Measurements from ENCODE around the gene MECR.
A peak's percentile ranks its signal among the peaks of the same experiment; 100 is the strongest.

MECR gene

GRCh38 chr1:29260531-29260930, 29.8 kb upstream of the MECR start:
- TF ChIP-seq, protein P1, sequence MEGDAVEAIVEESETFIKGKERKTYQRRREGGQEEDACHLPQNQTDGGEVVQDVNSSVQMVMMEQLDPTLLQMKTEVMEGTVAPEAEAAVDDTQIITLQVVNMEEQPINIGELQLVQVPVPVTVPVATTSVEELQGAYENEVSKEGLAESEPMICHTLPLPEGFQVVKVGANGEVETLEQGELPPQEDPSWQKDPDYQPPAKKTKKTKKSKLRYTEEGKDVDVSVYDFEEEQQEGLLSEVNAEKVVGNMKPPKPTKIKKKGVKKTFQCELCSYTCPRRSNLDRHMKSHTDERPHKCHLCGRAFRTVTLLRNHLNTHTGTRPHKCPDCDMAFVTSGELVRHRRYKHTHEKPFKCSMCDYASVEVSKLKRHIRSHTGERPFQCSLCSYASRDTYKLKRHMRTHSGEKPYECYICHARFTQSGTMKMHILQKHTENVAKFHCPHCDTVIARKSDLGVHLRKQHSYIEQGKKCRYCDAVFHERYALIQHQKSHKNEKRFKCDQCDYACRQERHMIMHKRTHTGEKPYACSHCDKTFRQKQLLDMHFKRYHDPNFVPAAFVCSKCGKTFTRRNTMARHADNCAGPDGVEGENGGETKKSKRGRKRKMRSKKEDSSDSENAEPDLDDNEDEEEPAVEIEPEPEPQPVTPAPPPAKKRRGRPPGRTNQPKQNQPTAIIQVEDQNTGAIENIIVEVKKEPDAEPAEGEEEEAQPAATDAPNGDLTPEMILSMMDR (IDR thresholded peaks at IDR 0.05; ENCODE audit: control insufficient read depth, extremely low read depth, insufficient read depth), result no peak
- no peak for DNase-seq (ENCODE audit: low read depth)
- H3K4me3 ChIP-seq (ENCODE audit: low read depth, low read length), result no peak overlapping the region

GRCh38 chr1:29259802-29260441, 29.2 kb upstream of the MECR start:
- peak overlapping the region; percentile 21; the same call in 1 of the 2 replicates for H3K4me3 ChIP-seq (ENCODE audit: low read depth, low read length)
- DNase-seq (ENCODE audit: low read depth), result no peak
- TF ChIP-seq, protein P1 (IDR thresholded peaks at IDR 0.05; ENCODE audit: control insufficient read depth, extremely low read depth, insufficient read depth), result no peak

DNA sequence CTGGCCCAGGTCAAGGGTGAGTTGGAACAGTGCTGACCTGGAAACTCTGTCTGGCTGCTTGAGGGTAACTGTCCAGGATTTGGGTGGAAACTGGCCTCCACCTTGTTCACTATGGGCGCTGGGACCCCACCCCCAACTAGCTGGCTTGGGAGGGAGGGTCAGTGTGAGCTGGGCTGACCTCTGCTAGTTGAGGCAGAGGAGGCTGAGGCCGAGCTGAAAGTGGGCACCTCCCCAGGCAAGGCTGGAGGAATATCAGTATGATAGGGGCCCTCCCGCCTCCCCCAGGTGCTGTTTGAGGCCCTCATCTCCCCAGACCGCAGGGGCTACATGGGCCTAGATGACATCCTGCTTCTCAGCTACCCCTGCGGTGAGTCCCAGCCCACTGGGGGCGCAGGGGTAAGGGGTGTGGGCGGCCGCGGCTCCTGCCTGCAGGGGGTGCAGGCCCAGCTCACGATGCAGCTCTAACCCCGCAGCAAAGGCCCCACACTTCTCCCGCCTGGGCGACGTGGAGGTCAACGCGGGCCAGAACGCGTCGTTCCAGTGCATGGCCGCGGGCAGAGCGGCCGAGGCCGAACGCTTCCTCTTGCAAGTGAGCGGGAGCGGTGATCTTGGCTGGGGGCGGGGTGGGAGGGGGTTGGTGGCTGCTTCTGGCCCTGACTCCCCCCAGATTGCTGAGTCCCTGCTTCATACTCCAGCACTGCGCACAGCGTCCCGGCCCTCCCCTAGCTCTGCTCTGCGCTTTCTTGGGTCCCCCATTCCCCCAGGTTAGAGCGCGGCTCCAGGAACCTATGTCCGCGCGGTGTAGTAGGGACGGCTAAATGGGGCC, 28.5 kb upstream of the MECR start:
- DNase-seq (ENCODE audit: low read depth), result no peak
- peak overlapping the region; percentile 21; the same call in 1 of the 2 replicates for H3K4me3 ChIP-seq (ENCODE audit: low read depth, low read length)
- TF ChIP-seq, protein P1 (IDR thresholded peaks at IDR 0.05; ENCODE audit: control insufficient read depth, extremely low read depth, insufficient read depth), result no peak

- DNase-seq (ENCODE audit: low read depth), result no peak
- H3K4me3 ChIP-seq (ENCODE audit: low read depth, low read length), result no peak overlapping the region
- TF ChIP-seq, protein P1 (IDR thresholded peaks at IDR 0.05; ENCODE audit: control insufficient read depth, extremely low read depth, insufficient read depth), result no peak
Observed at GRCh38 chr1:29258189-29258975, 27.6 kb upstream of the MECR start.

DNA sequence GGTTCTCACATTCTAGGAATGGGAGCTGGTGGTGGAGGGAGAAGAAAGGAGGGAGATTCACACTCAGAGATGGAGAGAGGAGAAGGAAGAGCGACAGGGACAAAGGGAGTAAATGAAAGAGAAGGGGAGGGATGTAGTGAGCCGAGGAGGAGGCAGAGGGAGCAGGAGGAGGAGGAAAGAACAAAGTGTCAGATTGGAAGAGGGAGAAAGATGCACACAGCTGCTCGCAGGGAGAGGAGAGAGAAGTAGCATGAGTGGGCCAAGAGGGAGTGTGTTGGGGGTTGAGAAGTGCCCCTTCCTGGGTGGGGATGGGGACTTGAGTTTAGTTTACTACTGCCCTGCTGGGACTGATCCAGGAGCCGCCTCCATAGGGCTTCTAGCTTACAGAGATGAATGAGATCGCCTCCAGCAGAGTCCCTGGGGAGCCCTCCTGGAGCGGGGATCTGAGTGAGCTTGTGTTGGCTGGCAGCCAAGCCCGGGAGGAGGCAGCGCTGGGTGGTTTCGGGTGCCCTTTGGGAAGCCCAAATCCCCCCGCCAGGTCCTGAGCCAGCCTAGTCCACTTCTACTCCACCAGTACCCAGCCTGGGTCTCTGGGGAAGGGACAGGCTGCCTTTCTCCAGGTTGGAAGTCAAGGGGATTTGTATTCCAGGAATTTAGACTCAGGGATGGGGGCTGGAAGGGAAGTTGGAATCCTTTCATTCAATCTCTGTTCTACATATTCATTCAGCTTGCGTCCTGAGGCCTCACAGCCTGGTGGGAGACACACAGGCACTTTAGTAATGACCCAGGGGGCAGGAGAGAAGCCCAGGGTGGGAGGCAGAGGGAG, 26.5 kb upstream of the MECR start:
- TF ChIP-seq, protein P1 (IDR thresholded peaks at IDR 0.05; ENCODE audit: control insufficient read depth, extremely low read depth, insufficient read depth), result no peak
- DNase-seq (ENCODE audit: low read depth), result no peak
- H3K4me3 ChIP-seq (ENCODE audit: low read depth, low read length), result no peak overlapping the region

- TF ChIP-seq, protein P1 (IDR thresholded peaks at IDR 0.05; ENCODE audit: control insufficient read depth, extremely low read depth, insufficient read depth), result no peak
- no peak for DNase-seq (ENCODE audit: low read depth)
- no peak overlapping the region for H3K4me3 ChIP-seq (ENCODE audit: low read depth, low read length)
Observed at GRCh38 chr1:29256394-29256793, 25.7 kb upstream of the MECR start.

Measured in LNCaP clone FGC (cell line).